HG02970 (cell line): ENCODE data around the gene ATRN.

Experiments
- ATAC-seq: cut with Tn5 transposase; IDR thresholded peaks from one replicate; pipeline ENCODE4 v1.9.1; 2021; ENCODE audit warnings: mild to moderate bottlenecking, moderate library complexity, moderate number of reproducible peaks; ENCODE audit not compliant: unreplicated experiment, low FRiP score

Gene ATRN

GRCh38 chr20:3652676-3653596 is 182.1 kb downstream of the ATRN start:
- no peak for ATAC-seq

- no peak for ATAC-seq
Observed at GRCh38 chr20:3653921-3654320, 183.1 kb downstream of the ATRN start.

- ATAC-seq: no peak
Observed at GRCh38 chr20:3654326-3655130, 183.7 kb downstream of the ATRN start.

GRCh38 chr20:3655131-3655405 is 184.2 kb downstream of the ATRN start:
- ATAC-seq: no peak

GRCh38 chr20:3658019-3658715 is 187.3 kb downstream of the ATRN start:
- no peak for ATAC-seq

- ATAC-seq: peak; percentile 56
Observed at GRCh38 chr20:3658716-3659491, 188.1 kb downstream of the ATRN start.

GRCh38 chr20:3659492-3660261 is 188.9 kb downstream of the ATRN start:
- no peak for ATAC-seq

GRCh38 chr20:3660262-3661059 is 189.6 kb downstream of the ATRN start:
- no peak for ATAC-seq

GRCh38 chr20:3661060-3661813 is 190.4 kb downstream of the ATRN start:
- ATAC-seq: no peak

GRCh38 chr20:3661814-3662665 is 191.2 kb downstream of the ATRN start:
- ATAC-seq: no peak

- ATAC-seq: no peak
Observed at GRCh38 chr20:3663031-3663701, 192.3 kb downstream of the ATRN start, which contains the start of gene GFRA4. TSS of gene GFRA4 (minus strand) at chr20:3663399. CDS start at chr20:3663399, 0 bp downstream.

- no peak for ATAC-seq
Observed at GRCh38 chr20:3663858-3664257, 193.0 kb downstream of the ATRN start.

GRCh38 chr20:3667434-3668037 is 196.7 kb downstream of the ATRN start:
- no peak for ATAC-seq

- no peak for ATAC-seq
Observed at GRCh38 chr20:3669710-3670367, 199.0 kb downstream of the ATRN start.

- ATAC-seq: no peak
Observed at GRCh38 chr20:3670511-3670910, 199.7 kb downstream of the ATRN start.

GRCh38 chr20:3670945-3671344 is 200.1 kb downstream of the ATRN start:
- ATAC-seq: no peak
